Body of pancreas (tissue), 4 donors: ENCODE measurements around the gene ZNF532. TPM values are rescaled to one million over a fixed set of nuclear protein-coding genes. Genes with fewer than 3 reads are reported as not detected.
A peak's percentile ranks its signal among the peaks of the same experiment; 100 is the strongest.

ENCODE experiments used
- ATAC-seq: fragments of 150-250 bp; one replicate; pipeline ENCODE4 v1.9.1; 2016
- DNase-seq, 4 donors: peaks; one replicate each; pipeline ENCODE4 v3.0.0-alpha.2; 2019
- H3K27ac ChIP-seq, 4 donors: fragments of 200-600 bp; sonication (generic); 1 replicate in 3 of 4; 2 replicates in 1 of 4; pipeline versions ENCODE4 v1.5.1 to v1.6.1; 2016 to 2019; ENCODE audit warnings: mild to moderate bottlenecking in 1 of 4, mixed read lengths in 1 of 4, moderate library complexity in 1 of 4
- H3K27me3 ChIP-seq, 2 donors: fragments of 200-600 bp; sonication (generic); one replicate each; pipeline ENCODE4 v1.6.0; 2016; ENCODE audit warnings: mild to moderate bottlenecking in 1 of 2
- H3K36me3 ChIP-seq, 2 donors: fragments of 200-600 bp; sonication (generic); replicated peaks in 1 of 2; 2 replicates each; pipeline ENCODE4 v1.5.1; 2016; ENCODE audit warnings: low read depth in 2 of 2; ENCODE audit not compliant: insufficient read depth in 1 of 2
- H3K4me1 ChIP-seq: fragments of 200-600 bp; sonication (generic); one replicate; pipeline ENCODE4 v1.6.0; 2016
- H3K4me3 ChIP-seq, 2 donors: fragments of 200-600 bp; sonication (generic); 1 replicate in 1 of 2; 2 replicates in 1 of 2; pipeline ENCODE4 v1.5.1; 2016 to 2019
- H3K9me3 ChIP-seq, 3 donors: fragments of 200-600 bp; sonication (generic); 1 replicate in 2 of 3; 2 replicates in 1 of 3; pipeline ENCODE4 v1.5.1; 2016
- CTCF ChIP-seq, 7 experiments: fragments of 450-650 bp in 4 of 7; fragments of 200-600 bp in 3 of 7; sonication (generic) in 3 of 7; IDR thresholded peaks; one replicate each; pipeline ENCODE4 v1.5.1; 2016 to 2019; ENCODE audit warnings: antibody characterized with exemption in 7 of 7
- POLR2A ChIP-seq, 3 donors: fragments of 450-650 bp; IDR thresholded peaks; one replicate each; pipeline ENCODE4 v1.6.1; 2016; ENCODE audit warnings: antibody characterized with exemption in 3 of 3, mild to moderate bottlenecking in 2 of 3
- WGBS, 2 donors: methylation state at CpG; one replicate each; pipeline ENCODE4 v1.1.5; 2017; 5-methylcytosine and 5-hydroxymethylcytosine counted together
- intact Hi-C: fragments of 100-400 bp; cut with DNase I; formaldehyde crosslinking; loops from one replicate; pipeline ENCODE4 v1.15.1; 2023
- total RNA-seq, 2 donors: library from RNA; depleted of rRNA; stranded (reverse); fragments of >200 nt; gene quantifications; one replicate each; pipeline ENCODE4 v1.1.0, GENCODE V29; 2016

The ZNF532 gene
- total RNA-seq, 2 donors from 2014 or later = 12.2 to 52.1 TPM

GRCh38 chr18:58847383-58848071 lies 17.1 kb upstream of the ZNF532 start:
- WGBS, 2 donors = 6 to 13% methylated on average over 21 to 23 of the region's 29 CpGs
- H3K27ac ChIP-seq = peak overlapping the region in 3 of 4 donors; percentile 13 to 74 (median 70)
- no peaks in the 10 kb centered on the region for H3K9me3 ChIP-seq
- no peaks in the 10 kb centered on the region for H3K36me3 ChIP-seq
- ATAC-seq (peak; percentile 65), DNase-seq (peak; percentile 23 to 46 (median 36))
- no peak overlapping the region for H3K4me3 ChIP-seq
- H3K4me1 ChIP-seq = peaks cover 17% of the 10 kb centered on the region
- intact Hi-C loops = no loop called here
- TF ChIP-seq CTCF (IDR thresholded peaks at IDR 0.05) (no peak), POLR2A (IDR thresholded peaks at IDR 0.05) (peak in 1 of 3 donors; percentile 16)
- no peaks in the 10 kb centered on the region for H3K27me3 ChIP-seq

GRCh38 chr18:58848685-58849084 lies 16.0 kb upstream of the ZNF532 start:
- TF ChIP-seq POLR2A (IDR thresholded peaks at IDR 0.05) = no peak
- no peak for TF ChIP-seq CTCF (IDR thresholded peaks at IDR 0.05)
- intact Hi-C loops = no loop called here
- Histone ChIP-seq H3K4me1 (peaks cover 17% of the 10 kb centered on the region), H3K4me3 (no peak overlapping the region), H3K27me3 (no peaks in the 10 kb centered on the region), H3K9me3 (no peaks in the 10 kb centered on the region), H3K27ac (no peak overlapping the region), H3K36me3 (no peaks in the 10 kb centered on the region)
- WGBS, 2 donors = 82 to 87% methylated on average over 3 of the region's 3 CpGs
- no peak for DNase-seq
- no peak for ATAC-seq

GRCh38 chr18:58850786-58851469 lies 13.7 kb upstream of the ZNF532 start:
- Histone ChIP-seq H3K27me3 (no peaks in the 10 kb centered on the region), H3K9me3 (no peaks in the 10 kb centered on the region), H3K4me1 (peaks cover 17% of the 10 kb centered on the region), H3K4me3 (no peak overlapping the region), H3K27ac (peak overlapping the region in 1 of 4 donors; percentile 44), H3K36me3 (no peaks in the 10 kb centered on the region)
- DNase-seq = no peak
- TF ChIP-seq POLR2A (IDR thresholded peaks at IDR 0.05) (no peak), CTCF (IDR thresholded peaks at IDR 0.05) (no peak)
- no peak for ATAC-seq
- intact Hi-C loops = no loop called here
- WGBS, 2 donors = 75 to 82% methylated on average over 12 of the region's 12 CpGs

- no peak overlapping the region for H3K27ac ChIP-seq
- no peak for DNase-seq
- ATAC-seq = no peak
- no peaks in the 10 kb centered on the region for H3K36me3 ChIP-seq
- H3K27me3 ChIP-seq = no peaks in the 10 kb centered on the region
- intact Hi-C loops = no loop called here
- 58 to 71% methylated on average over 5 of the region's 5 CpGs for WGBS, 2 donors
- no peaks in the 10 kb centered on the region for H3K9me3 ChIP-seq
- H3K4me3 ChIP-seq = no peak overlapping the region
- TF ChIP-seq CTCF (IDR thresholded peaks at IDR 0.05) (no peak), POLR2A (IDR thresholded peaks at IDR 0.05) (no peak)
- H3K4me1 ChIP-seq = peaks cover 17% of the 10 kb centered on the region
Observed at GRCh38 chr18:58851856-58852255, 12.8 kb upstream of the ZNF532 start.
